Measurements from ENCODE around the gene MICU1.
"Not testable (repeated sequence)": the region's sequence is repeated elsewhere in the genome, so short reads cannot be mapped to it uniquely, and the experiment has no call there.

Gene MICU1

DNA sequence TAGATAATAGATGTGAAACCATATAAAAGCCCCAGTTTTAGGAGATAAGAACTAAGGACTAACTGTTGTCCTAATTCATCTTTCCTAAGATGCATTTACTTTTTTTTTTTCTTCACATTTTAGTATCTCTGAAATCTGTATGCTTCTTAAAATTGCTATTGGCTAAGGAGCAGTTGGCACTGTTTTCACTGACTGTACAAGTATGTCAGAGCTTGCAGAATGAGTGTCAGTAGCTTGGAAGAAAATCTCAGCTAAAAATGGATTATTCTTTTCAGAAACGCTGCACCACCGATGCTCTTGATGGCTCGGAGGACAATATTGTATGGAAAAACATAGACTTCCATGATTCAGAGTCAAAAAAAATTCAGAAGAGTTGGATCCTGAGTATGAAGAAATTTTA is 180.0 kb downstream of the MICU1 start:
- DNase-seq (ENCODE audit: low spot score), result no peak

DNA sequence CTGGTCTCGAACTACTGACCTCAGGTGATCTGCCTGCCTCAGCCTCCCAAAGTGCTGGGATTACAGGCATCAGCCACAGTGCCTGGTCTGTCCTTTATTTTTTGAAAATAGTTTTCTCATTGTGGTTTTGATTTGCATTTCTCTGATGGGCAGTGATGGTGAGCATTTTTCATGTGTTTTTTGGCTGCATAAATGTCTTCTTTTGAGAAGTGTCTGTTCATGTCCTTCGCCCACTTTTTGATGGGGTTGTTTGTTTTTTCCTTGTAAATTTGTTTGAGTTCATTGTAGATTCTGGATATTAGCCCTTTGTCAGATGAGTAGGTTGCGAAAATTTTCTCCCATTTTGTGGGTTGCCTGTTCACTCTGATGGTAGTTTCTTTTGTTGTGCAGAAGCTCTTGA is 182.9 kb downstream of the MICU1 start:
- DNase-seq (ENCODE audit: low spot score), result not testable (repeated sequence)

DNA sequence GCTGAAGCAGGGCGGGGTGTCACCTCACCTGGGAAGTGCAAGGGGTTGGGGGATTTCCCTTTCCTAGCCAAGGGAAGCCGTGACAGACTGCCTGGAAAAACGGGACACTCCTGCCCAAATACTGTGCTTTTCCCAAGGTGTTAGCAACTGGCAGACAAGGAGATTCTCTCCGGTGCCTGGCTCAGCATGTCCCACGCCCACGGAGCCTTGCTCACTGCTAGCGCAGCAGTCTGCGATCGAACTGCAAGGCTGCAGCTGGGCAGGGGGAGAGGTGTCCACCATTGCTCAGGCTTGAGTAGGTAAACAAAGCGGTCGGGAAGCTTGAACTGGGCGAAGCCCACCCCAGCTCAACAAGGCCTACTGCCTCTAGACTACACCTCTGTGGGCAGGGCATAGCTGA is 190.3 kb downstream of the MICU1 start:
- no peak for DNase-seq (ENCODE audit: low spot score)

- not testable (repeated sequence) for DNase-seq (ENCODE audit: low spot score)
These were observed 194.9 kb downstream of the MICU1 start for GRCh38 chr10:72430936-72431335.

DNA sequence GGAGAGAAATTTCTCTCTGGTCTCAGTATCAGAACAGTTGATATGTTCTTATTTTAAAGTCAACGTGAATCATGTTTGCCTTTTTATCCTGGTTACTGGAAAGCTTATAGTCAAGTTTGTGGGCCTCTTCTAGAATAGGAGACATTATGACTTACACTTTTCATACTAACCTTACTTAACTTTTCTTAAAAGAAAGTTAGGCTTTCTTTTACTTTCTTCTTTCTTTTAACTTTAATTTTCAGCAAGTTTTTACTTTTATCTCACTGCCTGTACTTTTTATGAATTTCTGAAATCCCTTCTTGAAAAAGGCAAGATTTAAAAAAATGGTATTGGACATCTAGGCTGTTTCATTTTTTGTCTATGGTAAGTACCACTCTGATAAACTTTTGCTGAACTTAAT is 195.9 kb downstream of the MICU1 start:
- DNase-seq (ENCODE audit: low spot score), result no peak

DNA sequence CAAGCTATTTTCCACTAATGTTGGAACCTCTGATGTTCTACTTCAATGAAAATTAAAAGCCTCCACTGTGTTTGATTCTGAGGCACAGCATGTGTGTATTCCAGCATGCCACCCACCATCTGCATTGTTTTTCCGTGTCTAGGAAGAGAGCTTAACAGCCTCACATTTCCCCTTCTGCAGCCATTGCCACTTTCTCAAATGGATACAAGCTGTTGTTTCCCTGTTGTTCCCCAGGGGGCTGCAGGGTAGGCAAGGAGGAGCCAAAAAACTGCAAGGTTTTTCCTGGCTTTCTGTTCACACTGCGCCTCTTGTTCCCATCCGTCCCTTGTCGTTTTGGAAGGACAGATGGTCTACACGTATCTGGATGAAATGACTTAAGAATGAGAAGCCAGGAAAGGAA is 198.9 kb downstream of the MICU1 start:
- no peak for DNase-seq (ENCODE audit: low spot score)

- no peak for DNase-seq (ENCODE audit: low spot score)
These were observed 200.7 kb downstream of the MICU1 start for GRCh38 chr10:72425133-72425532.

DNA sequence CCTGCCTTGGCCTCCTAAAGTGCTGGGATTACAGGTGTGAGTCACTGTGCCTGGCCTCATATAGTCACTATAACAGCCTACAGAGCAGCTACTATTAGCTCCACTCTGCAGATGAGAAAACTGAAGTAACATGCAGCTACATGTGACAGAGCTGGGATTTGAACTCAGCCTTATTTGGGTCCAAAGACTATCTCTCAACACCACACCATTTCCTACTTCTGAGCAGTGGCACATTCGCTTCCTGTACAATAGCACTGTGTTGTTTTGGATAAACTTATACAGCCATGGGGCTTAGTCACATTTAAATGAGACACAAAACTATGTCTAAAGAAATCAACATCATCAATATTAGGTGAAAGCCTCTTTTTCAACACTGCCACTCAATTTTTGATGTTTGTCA is 201.3 kb downstream of the MICU1 start:
- DNase-seq (ENCODE audit: low spot score), result no peak

GRCh38 chr10:72423426-72423825 is 202.5 kb downstream of the MICU1 start:
- DNase-seq (ENCODE audit: low spot score), result no peak

GRCh38 chr10:72421885-72422540 is 203.9 kb downstream of the MICU1 start:
- no peak for DNase-seq (ENCODE audit: low spot score)

GRCh38 chr10:72419241-72419640 is 206.6 kb downstream of the MICU1 start:
- no peak for DNase-seq (ENCODE audit: low spot score)

DNA sequence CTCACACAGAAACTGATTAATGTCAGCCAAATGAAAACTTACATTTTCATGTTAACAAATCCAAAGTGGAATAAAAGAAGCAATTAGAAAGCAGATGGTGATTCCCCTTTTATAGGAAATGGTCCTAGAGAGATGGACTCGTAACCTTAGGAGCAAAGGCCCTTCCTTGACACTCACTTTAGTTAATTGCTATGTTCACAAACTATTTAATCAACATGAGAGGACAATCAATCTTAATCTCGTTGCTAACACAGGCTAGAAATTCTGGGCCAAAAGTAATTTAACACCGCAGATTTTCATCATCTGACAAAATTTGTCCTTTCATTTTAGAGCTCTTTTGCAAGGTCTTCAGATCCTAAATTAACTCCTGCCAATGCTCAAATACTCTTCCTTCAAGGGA is 207.2 kb downstream of the MICU1 start:
- no peak for DNase-seq (ENCODE audit: low spot score)

- DNase-seq (ENCODE audit: low spot score), result no peak
These were observed 207.9 kb downstream of the MICU1 start for GRCh38 chr10:72417971-72418370.

GRCh38 chr10:72416661-72417060 is 209.2 kb downstream of the MICU1 start:
- no peak for DNase-seq (ENCODE audit: low spot score)

GRCh38 chr10:72414642-72415041 is 211.2 kb downstream of the MICU1 start:
- no peak for DNase-seq (ENCODE audit: low spot score)

- no peak for DNase-seq (ENCODE audit: low spot score)
These were observed 216.7 kb downstream of the MICU1 start for GRCh38 chr10:72409167-72409566.

GRCh38 chr10:72407927-72408600 is 217.8 kb downstream of the MICU1 start:
- no peak for DNase-seq (ENCODE audit: low spot score)

DNA sequence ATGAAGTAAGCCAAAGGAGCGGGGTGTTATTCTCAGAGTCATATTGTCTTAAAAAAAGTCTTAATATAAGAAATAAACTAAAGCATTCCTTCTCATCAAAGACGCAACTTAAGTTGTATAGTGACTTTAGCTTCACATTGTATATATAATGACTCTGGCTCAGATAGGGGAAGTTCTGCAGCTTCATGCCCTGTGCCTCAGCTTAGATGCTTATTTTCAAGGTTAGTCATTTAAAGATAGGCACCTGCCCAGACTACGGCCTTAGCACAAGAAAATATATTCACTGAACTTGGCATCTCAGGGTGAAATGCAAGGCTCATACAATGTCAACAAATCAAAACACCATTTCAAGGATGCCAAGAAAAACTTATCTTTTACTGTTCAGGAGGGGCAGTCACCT is 218.4 kb downstream of the MICU1 start:
- DNase-seq (ENCODE audit: low spot score), result no peak

- not testable (repeated sequence) for DNase-seq (ENCODE audit: low spot score)
These were observed 230.3 kb downstream of the MICU1 start for GRCh38 chr10:72395581-72395980.

GRCh38 chr10:72392571-72392970 is 233.3 kb downstream of the MICU1 start:
- DNase-seq (ENCODE audit: low spot score), result no peak

- DNase-seq (ENCODE audit: low spot score), result no peak
These were observed 235.1 kb downstream of the MICU1 start for GRCh38 chr10:72390764-72391163.

GRCh38 chr10:72389716-72390115 is 236.2 kb downstream of the MICU1 start:
- no peak for DNase-seq (ENCODE audit: low spot score)

DNA sequence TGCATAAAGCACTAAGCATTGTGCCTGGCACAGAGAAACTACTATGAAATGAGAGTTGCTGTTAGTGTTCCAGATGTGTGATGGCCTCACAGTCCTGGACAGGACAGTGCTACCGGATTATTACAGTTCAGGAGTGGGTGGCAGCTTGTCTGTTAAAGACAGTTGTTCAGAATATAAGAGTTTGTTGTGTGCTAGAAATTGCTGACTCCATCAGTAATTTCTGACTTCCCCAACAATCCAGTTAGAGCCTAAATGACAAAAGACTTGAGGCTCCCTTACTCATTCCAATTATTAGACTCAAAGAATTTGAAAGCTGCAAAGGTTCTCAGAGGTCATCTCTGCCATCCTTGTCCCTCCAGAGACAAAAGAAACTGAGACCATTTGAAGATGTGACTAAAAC is 236.9 kb downstream of the MICU1 start:
- no peak for DNase-seq (ENCODE audit: low spot score)

- DNase-seq (ENCODE audit: low spot score), result no peak
These were observed 237.8 kb downstream of the MICU1 start for GRCh38 chr10:72388062-72388461.

All from NAMALWA (cell line).